T follicular helper cell (primary cell): ENCODE results near the gene PABPN1L.

Experiments used
- DNase-seq: peaks from one replicate; pipeline ENCODE4 v3.0.0-alpha.2; 2020; ENCODE audit warnings: low read depth

Gene PABPN1L

DNA sequence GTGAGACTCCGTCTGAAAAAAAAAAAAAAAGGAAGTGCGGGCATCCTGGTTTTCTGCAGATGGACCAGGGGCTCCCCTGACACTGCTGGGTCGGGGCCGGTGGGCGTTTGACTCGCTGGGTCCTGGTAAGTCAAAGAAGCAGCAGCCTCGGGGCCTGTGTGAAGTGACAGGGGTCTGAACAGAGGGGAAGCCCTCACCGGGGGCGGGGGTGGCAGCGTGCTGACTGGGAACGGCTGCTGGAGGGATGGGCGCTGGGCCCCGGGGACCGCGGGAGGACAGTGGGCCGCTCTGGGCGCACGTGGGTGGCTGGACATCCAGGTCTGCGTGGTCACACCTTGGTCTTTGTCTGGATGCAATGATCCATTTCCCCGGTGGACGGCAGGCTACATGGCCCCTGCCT lies 17.9 kb downstream of the PABPN1L start:
- DNase-seq: no peak

DNA sequence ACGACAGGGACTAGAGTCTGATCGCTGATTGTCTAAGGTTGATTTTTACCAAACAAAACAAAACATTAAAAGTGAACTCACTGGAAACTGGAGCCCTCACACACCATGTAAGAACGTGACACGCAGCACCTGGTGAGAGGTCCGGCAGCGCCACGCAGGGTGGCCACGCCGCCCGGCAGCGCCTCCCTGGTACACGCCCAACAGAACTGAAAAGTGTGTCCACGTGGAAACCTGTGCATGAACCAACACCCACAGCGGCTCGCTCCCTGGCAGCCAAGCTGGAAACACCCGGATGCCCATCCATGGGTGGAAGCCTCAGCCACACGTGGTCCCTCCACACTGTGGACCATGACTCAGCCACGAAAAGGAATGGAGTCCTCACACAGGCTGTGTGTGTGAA lies 18.8 kb downstream of the PABPN1L start:
- DNase-seq: no peak

DNA sequence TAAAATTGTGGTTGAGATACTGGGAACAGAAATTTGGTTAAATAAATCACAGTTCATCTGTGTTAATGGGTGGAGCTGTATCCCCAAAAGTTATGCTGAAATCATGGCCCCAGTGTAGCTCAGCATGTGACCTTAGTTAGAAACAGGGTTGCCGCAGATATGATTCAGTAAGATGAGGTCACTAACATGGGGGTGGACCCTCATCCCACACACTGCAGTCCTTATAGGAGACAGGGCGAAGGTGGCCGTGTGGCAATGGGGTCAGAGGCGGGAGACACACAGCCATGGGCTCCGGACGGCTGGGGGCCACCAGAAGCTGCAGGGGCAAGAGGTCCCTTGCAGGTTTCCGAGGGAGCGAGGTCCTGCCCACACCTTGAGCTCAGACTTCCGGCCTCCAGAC lies 20.4 kb downstream of the PABPN1L start:
- no peak for DNase-seq

DNA sequence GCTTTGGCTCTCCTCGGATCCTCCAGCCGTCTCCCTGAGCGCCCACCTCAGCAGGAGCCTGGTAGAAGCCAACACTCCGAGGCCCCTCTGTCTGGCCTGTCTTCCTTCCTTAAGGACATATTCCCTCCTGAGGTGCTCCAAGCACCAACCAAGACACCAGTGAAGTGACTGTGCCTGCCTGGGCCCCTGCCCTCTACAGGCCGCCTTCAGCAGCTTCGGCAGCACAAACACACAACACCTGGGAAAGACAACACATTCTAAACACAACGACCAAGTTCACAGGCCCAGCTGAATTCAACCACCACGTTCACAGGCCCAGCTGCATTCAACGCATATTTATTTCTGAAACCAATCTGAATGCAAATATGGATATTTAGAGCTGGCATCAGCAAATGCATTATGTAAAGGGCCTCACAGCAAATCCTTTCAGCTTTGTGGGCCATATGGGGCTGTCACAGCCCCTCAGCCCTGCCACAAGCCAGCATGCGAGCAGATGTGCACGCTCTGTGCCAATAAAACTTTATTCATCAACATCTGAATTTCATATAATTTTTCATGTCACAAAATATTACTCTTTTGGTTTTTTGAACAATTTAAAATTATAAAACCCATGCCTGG lies 21.9 kb downstream of the PABPN1L start:
- DNase-seq: no peak

DNA sequence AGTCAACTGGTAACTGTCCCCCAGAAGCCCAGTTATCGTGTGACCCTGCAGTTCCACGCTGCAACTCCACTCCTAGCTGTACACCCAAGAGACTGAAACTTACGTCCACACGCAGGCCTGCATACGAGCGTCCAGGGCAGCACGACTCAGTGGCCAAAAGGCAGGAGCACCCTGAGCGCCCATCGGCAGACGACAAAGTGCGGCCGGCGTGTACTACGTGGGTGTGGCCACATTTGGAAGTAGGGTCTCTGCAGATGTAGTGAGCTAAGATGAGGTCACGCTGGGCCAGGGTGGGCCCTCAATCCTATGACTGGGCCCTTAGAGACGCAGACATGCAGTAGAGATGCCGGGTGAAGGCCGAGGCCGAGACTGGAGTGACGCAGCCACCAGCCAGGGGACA lies 23.2 kb downstream of the PABPN1L start:
- no peak for DNase-seq

DNA sequence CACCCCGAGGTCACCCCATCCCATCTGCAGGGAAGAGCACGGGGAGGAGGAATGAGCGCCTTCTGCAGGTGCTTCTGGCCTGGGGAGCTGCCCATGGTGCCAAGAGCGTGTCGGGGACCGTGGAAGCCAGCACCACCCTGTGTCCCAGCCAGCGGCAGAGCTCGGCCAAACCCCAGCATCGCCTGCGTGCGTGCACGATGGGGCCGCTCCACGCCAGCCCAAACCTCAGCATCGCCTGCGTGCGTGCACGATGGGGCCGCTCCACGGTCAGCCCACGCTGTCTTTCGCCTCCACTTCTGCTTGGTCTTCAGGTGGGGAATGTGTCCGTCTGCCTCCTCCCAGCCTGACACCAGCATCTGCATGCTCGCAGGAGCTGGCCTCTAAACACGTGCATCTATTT lies 23.7 kb downstream of the PABPN1L start:
- no peak for DNase-seq

DNA sequence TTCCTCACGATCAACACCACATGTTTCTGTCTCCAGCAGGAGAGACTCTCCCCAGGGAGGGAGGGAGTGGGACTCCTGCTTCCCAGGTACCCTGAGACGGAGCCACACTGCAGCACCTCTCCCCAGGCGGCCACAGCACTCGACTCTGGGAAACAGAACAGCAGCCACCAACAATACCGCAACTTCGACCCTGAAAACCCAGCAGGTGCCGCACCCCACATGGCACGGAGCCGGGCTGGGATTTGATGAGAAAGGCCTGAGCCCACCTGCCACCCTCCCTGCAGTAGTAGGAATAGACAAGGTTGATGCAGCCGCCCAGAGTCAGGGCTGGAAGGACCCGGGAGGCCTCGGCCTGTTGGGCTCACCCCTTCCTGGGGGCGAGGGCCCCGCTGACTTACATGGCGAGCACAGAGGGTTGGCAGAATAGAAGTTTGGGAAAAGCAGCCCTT lies 24.1 kb downstream of the PABPN1L start:
- no peak for DNase-seq

DNA sequence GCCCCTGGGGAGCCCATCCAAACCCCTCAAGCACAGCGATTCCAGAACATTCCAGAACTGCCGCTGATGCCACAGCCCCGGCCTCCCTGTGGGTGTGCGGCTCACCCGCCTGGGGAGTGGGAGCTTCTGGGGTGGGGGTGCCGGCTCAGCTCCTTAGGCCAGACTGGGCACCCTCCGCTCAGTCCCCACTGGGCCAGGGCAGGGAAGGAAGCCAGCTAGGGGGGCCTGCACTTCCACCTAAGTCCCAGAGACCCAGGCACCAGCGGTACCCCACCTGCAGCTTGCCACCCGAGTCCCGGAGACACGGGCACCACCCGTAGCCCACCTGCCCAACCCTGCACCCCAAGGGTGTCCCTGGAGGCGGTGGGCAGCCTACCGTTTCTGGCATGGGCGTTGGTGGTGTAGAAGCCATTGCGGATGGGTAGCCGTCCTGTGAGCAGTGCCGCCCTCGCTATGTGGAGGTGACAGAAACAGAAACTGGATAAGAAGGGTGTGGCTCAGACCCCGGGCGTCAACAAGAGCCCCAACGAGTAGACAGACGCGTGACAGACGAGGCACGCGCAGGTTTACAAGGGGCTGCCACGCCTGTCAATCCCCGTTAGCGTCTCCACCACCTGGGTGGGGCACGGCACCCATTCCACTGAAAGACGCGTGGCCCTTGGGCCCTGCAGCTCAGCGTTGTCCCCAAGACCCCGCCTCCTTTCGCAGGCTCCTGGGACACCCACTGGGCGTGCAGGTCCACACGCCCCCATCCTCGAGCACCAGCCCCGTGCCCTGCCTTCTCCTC lies 24.7 kb downstream of the PABPN1L start:
- no peak for DNase-seq

DNA sequence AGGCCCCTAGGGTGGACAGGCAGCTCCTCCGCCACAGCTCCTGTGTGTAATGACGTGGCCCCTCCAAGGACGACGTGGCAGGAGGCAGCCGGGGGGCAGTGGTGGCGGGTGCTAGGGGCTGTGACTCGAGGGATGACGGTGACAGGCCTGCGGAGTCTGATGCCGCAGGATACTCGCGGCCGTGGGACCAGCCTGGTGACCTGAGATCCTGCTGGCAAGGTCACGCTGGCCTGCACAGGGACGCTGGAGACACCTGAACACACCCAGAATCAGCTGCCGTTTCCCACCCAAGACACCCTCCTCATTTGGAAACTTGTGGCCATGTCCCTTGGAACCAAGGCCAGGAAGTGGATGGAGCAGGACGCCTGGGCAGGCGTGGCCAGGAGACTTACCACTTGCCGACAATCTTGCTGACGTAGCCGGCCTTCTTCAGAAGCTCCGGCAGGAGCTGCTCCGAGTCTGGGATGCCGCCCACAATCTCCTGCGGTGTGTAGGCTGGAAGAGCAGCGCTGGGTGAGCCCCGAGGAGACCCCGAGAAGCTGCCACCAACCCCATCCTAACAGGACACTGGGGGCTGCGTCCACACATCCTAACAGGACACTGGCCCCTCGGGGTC lies 25.8 kb downstream of the PABPN1L start:
- no peak for DNase-seq

DNA sequence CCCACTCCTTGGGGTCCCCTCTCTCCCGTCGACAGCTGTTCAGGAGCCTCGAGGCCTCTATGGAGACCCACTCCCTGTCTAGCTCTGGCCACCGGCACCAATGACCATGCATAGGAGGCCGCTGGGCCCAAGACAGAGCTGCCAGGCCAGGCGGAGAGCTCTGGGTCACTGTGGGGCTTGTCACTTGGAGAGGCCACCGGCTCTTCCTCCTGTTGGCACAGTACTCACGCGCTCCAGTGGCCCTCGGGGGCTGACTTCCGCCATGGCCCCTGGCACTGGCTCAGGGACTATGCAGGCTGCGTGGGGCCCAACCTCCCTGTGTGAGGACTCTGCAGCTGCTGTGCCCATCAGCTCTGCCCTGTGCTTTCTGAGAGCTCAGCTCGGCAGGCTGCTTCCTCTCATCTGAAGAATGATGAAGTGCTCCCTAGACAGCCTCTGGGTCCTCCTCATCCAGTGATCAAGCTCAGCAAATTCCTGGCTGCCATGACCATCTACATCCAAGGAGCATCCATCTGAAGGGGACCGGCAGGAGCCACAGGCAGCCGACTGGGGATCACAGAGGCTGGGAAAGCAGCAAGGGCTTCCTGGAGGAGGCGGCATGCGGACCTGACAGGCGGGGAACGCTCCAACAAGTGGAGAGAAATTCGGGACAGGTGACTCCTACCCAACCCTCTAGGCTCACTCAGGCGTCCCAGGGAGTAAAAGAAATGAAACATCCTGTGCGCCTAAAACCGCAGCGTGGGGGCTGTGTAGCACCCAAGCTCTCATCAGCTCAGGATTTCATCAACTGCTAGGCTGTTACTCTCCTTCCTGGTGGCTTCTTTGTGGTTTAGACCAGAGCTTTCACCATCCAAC lies 26.5 kb downstream of the PABPN1L start:
- no peak for DNase-seq

DNA sequence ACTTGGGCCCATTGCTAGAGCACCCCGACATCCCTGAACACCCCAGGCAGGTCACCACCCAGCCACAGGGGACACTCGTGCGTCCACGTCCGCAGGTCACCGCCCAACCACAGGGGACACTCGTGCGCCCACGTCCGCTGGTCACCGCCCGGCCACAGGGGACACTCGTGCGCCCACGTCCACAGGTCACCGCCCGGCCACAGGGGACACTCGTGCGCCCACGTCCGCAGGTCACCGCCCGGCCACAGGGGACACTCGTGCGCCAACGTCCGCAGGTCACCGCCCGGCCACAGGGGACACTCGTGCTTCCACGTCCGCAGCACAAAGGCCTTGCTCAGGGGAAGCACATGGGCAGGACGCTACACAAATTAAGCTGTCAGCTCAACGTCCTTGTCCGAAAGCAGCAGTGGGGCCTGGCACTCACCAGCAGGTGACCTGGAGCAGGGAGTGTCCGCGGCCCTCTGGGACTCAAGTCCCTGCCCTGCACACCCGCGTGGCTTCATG lies 27.4 kb downstream of the PABPN1L start:
- DNase-seq: no peak

DNA sequence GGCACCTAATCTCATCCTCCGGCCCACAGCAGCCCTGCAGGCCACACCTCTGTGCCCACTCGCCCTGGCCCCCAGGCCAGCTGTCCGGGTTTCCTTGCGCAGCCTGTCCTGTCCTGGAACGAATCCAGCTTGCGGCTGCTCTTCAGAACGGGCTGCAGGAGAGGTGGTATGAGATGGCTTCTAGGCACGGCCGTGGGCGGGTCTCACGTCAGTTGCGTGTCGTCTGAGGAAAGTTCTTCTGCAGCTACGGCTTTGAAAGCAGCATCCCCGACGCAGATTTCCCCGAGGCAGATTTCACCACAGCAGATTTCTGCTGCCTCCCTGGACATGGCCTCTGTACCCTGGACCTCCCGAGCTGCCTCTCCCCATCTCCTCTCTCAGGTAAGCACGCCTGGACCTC lies 27.9 kb downstream of the PABPN1L start:
- DNase-seq: no peak

DNA sequence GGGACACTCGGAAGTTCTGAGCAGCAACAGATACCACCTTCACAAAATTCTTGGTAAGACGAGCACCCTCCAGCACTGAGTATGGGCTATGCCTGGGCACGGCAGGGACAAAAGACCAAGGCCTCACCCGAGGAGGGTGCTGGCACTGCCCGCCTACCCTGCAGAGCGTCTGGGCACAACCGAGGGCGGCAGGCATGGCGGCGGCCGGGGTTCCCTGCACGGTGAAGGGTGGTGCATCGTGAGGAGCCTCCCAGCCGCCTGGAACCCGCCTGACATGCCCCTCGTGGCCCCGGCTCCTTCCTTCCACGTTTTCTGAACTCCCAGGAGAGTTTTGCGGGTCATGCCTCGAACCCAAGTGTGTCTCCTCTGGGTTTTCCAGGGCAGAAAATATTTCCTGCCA lies 28.7 kb downstream of the PABPN1L start:
- no peak for DNase-seq

DNA sequence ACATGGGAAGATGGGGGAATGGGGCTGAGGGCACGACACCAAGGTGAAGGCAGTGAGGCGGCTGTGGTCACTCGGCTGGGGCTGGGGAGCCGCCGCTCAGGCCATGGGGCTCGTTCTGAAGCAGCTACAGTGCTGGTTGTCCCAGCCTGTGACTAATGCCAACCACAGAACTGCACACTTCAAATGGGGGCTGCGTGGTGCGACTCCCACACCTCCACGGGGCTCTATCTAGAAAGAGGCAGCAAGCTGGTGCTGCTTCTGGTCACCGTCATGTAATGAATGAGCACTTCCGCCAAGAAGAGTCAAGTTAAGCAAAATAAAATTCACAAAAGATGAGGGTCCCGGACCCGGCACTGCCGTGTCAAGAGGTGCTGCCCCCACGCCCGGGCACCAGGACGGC lies 29.7 kb downstream of the PABPN1L start:
- DNase-seq: no peak

DNA sequence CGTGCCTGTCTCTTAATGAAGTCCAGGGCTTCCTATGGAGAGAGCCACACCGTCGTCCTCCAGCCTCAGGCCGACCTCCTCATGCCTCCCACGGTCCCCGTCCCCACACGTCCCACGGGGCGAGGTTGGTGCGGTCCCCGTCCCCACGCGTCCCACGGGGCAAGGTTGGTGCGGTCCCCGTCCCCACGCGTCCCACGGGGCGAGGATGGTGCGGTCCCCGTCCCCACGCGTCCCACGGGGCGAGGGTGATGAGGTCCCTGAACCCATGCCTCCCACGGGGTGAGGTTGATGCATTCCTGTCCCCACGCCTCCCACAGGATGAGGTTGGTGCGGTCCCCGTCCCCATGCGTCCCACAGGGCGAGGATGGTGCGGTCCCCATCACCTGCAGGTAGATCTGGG lies 30.6 kb downstream of the PABPN1L start:
- DNase-seq: no peak

DNA sequence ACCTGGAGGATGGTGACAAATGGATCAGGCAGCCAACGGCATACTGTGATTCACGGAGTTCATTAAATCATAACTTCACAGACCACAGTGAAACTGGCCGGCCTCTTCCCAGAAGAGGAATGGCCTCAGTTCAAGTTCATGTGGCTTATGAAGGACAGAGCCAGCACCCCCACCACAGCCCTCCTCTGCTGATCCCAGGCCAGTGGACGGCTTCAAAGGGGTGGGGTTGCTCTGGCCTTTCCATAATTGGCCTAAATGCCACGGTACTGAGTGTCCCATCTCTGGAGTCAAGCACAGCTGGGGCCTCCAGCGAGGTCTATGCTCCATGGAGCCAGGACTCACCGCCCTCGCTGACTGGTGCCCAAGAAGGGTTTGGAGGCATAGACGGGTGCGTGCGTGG lies 31.1 kb downstream of the PABPN1L start:
- no peak for DNase-seq

DNA sequence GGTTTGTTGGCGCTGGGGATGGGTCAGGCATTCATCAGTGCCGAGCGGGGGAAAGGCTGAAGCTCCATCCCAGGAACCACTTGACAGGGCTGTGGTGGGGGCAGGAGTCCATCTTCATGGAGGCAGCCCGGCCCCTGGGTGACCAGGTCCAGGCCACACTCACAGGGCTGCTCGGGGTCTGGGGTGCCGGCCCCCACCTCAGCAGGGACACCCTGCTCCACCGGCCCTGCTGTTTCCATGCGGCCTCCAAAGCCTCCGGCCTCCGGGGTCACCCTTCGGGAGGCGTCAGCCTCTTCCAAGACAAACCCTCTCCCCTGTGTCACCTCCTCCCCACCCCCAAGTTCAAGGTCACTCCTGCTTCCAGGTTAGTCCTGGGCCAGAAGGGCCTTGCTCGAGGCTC lies 31.8 kb downstream of the PABPN1L start:
- DNase-seq: no peak

DNA sequence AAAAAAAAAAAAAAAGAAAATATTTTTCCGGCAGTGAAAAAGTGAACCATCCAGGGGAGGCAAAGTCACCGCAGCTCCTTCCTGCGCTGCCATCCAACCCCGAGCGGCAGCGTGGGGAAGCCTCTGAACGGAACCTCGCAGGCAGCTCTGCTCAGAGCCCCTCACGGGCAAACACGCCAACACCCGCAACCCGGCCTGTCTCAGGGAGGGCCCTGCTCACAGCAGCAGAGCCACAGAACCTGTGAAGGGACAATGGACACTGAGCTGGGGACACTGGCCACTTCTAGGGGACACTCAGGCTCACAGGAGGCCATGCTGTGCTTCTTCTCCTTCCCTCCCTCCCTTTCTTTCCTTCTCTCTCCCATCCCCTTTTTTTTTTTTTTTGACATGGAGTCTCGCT lies 33.4 kb downstream of the PABPN1L start:
- DNase-seq: no peak

DNA sequence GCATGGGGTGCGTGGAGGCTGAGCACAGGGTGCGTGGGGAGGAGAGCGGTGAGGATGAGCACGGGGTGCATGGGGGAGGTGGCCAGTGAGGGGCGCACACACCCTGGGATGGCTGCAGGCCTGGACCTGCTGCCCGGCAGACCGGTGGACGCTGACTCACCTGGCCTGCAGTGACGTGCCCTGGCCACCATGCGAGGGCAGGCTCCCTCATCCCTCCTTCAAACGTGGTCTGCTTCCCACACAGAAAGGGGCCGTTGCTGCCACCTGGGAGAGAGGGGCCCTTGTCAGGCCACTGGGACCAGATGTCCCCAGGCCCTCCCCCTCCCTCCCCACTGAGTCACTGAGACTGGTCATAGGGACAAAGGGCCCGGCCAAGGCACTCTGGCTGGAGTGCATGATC lies 34.6 kb downstream of the PABPN1L start:
- no peak for DNase-seq

DNA sequence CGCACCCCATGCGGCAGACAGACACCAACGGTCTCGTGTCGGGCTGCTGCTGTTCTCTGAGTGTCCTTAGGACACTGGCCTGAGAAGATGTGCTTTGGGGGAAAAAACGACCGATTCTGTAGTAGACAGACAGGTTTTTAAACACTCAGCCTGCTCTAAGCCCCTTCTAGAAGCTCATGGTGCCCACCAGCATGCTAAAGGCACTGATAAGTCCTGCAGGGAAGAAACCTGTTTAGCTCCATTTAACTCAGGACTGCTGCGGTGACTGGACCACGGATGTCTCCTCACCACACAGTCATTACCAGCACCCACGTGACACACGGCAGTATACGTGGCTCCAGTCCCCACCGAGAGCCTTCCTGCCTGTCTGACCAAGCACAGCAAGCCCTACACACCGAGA lies 35.7 kb downstream of the PABPN1L start:
- DNase-seq: no peak

DNA sequence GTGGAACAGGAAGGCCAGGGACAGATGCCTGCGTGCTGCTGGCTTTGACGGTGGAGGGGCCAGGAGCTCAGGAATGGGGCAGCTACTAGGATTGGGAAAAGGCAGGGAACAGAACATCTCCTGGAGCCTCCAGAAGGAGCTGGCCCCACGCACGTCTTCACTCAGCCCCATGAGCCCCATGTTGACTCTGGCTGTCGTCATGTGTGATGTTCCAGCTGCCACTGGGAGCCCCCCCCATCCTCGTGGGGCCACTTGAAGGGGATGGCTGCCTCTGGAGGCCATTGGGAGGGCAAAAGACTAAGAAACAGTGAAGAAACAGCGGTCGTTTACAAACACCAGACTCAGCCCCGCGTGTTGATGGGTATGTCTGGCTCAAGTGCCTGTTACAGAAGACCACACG lies 36.2 kb downstream of the PABPN1L start:
- DNase-seq: no peak

DNA sequence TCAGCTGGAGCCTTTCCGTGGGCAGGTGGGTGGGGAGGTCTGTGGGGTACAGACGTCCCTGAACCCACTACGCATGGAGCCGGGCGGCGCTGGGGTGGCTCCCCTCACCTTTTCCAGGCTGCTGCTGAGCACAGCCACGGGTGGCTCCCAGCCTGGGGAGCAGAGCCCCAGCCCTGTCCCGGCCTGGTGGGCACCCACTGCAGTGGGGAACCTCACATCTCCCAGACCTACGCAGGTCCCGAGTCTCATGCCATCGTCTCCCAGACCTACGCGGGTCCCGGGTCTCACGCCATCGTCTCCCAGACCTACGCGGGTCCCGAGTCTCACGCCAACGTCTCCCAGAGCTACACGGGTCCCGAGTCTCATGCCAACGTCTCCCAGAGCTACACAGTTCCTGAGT lies 37.7 kb downstream of the PABPN1L start:
- DNase-seq: no peak
